Sigmoid colon (tissue), 4 donors: ENCODE measurements around the gene SLX1B.
"Not testable (repeated sequence)": the region's sequence is repeated elsewhere in the genome, so short reads cannot be mapped to it uniquely, and the experiment has no call there.

Experiments
- POLR2A ChIP-seq, 2 donors: fragments of 450-650 bp; IDR thresholded peaks; one replicate each; pipeline ENCODE4 v1.6.1; 2016; ENCODE audit warnings: antibody characterized with exemption in 2 of 2, mild to moderate bottlenecking in 2 of 2, moderate library complexity in 2 of 2
- POLR2AphosphoS5 ChIP-seq, 4 donors: sonication (generic); formaldehyde crosslinking; IDR thresholded peaks; one replicate each; pipeline ENCODE4 v1.6.1; 2017; ENCODE audit warnings: antibody characterized with exemption in 4 of 4
- TF ChIP-seq, protein P1 (sequence below), 4 experiments: fragments of 450-650 bp in 3 of 4; fragments of 200-600 bp in 1 of 4; IDR thresholded peaks; one replicate each; pipeline ENCODE4 v1.5.1; 2016 to 2019; ENCODE audit warnings: antibody characterized with exemption in 4 of 4, mild to moderate bottlenecking in 3 of 4, moderate library complexity in 2 of 4

DNA sequence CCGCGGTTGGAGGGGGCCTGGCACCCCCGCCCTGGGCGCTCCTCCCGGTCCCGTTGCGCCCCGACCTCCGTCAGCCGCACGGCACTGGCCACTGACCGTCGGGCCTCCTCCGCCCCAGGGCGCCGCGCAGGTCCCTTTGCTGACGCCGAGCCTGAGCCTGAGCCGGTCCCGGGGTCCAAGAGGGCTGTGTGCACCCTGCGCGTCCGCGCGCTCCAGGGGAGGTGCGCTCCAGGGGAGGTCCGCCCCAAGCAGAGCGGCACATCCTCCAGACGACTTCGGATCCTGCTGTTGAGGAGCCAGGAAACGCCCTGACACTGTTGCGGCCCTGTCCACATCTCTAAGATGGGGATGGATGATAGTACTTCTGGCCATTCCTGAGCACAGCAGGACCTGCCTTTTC lies 12.6 kb downstream of the SLX1B start:
- not testable (repeated sequence) for TF ChIP-seq POLR2A, POLR2AphosphoS5 (IDR thresholded peaks at IDR 0.05)
- TF ChIP-seq, protein P1, sequence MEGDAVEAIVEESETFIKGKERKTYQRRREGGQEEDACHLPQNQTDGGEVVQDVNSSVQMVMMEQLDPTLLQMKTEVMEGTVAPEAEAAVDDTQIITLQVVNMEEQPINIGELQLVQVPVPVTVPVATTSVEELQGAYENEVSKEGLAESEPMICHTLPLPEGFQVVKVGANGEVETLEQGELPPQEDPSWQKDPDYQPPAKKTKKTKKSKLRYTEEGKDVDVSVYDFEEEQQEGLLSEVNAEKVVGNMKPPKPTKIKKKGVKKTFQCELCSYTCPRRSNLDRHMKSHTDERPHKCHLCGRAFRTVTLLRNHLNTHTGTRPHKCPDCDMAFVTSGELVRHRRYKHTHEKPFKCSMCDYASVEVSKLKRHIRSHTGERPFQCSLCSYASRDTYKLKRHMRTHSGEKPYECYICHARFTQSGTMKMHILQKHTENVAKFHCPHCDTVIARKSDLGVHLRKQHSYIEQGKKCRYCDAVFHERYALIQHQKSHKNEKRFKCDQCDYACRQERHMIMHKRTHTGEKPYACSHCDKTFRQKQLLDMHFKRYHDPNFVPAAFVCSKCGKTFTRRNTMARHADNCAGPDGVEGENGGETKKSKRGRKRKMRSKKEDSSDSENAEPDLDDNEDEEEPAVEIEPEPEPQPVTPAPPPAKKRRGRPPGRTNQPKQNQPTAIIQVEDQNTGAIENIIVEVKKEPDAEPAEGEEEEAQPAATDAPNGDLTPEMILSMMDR (IDR thresholded peaks at IDR 0.05) = not testable (repeated sequence)
